ENCODE results near the gene OXSM.

The OXSM gene

GRCh38 chr3:25781145-25781757 lies 8.6 kb upstream of the OXSM start:
- Histone ChIP-seq H3K4me1 (ENCODE audit: control insufficient read depth, insufficient read depth, low read length, poor library complexity, severe bottlenecking) (no peaks in the 10 kb centered on the region), H3K4me3 (ENCODE audit: extremely low read depth, insufficient read depth, low read length, poor library complexity, severe bottlenecking) (no peak overlapping the region), H3K27ac (ENCODE audit: low read depth, low read length, severe bottlenecking) (no peak overlapping the region), H3K9me3 (ENCODE audit: control insufficient read depth, low read length) (no peaks in the 10 kb centered on the region), H3K36me3 (ENCODE audit: control insufficient read depth, insufficient read depth, low read length) (peaks cover 22% of the 10 kb centered on the region)
- 90 to 100% methylated on average over 4 to 8 of the region's 11 CpGs for WGBS, 2 experiments (ENCODE audit: insufficient coverage in 2 of 2)

GRCh38 chr3:25781758-25782594 lies 7.9 kb upstream of the OXSM start:
- Histone ChIP-seq H3K27ac (ENCODE audit: low read depth, low read length, severe bottlenecking) (no peak overlapping the region), H3K36me3 (ENCODE audit: control insufficient read depth, insufficient read depth, low read length) (peaks cover 15% of the 10 kb centered on the region), H3K4me1 (ENCODE audit: control insufficient read depth, insufficient read depth, low read length, poor library complexity, severe bottlenecking) (no peaks in the 10 kb centered on the region), H3K4me3 (ENCODE audit: extremely low read depth, insufficient read depth, low read length, poor library complexity, severe bottlenecking) (peak overlapping the region; percentile 79), H3K9me3 (ENCODE audit: control insufficient read depth, low read length) (no peaks in the 10 kb centered on the region)
- 80 to 100% methylated on average over 1 of the region's 3 CpGs for WGBS, 2 experiments (ENCODE audit: insufficient coverage in 2 of 2)

- WGBS, 2 experiments (ENCODE audit: insufficient coverage in 2 of 2) = 0 to 1% methylated on average over 10 to 13 of the region's 14 CpGs
- H3K36me3 ChIP-seq (ENCODE audit: control insufficient read depth, insufficient read depth, low read length) = peaks cover 10% of the 10 kb centered on the region
- H3K4me3 ChIP-seq (ENCODE audit: extremely low read depth, insufficient read depth, low read length, poor library complexity, severe bottlenecking) = peak overlapping the region; percentile 79
- no peaks in the 10 kb centered on the region for H3K9me3 ChIP-seq (ENCODE audit: control insufficient read depth, low read length)
- H3K27ac ChIP-seq (ENCODE audit: low read depth, low read length, severe bottlenecking) = no peak overlapping the region
- H3K4me1 ChIP-seq (ENCODE audit: control insufficient read depth, insufficient read depth, low read length, poor library complexity, severe bottlenecking) = no peaks in the 10 kb centered on the region
Measured at GRCh38 chr3:25782636-25782937, 7.3 kb upstream of the OXSM start.

DNA sequence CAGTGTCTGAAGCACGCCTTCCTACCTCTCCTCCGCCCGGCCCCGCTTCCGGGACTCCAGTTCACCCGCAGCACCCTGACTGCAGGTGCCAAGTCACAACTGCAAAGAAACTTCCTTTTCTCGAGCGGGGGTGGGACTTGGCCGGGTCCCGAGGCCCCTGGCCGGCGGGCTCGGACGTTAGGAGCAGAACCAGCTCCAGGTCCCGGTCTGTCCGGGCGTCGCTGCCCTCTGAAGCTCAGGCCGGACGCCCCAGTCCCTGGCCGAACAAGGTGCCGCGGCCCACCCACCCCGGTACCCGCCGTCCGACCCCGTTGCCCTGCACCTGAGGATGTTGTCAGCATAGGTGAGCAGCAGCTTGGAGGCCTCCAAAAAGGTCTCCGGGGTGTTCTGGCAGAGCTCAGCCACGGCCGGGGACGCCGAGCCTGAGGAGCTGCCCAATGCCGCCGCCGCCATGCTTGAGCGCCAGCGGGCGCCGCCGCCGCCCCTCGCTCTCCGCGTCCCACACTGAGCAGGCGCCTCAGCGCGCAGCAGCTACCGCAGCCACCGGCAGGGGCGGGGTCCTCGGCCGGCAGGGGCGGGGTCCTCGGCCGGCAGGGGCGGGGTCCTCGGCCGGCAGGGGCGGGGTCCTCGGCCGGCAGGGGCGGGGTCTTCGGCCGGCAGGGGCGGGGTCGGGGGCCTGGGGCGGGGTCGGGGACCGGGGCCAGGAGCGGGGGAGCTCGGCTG lies 6.8 kb upstream of the OXSM start, which contains the start of gene NGLY1:
TSS of gene NGLY1 (minus strand) at position 506 of the 723 bp plus-strand sequence. CDS start at position 453, 53 bp downstream.
- Histone ChIP-seq H3K4me3 (ENCODE audit: extremely low read depth, insufficient read depth, low read length, poor library complexity, severe bottlenecking) (peak within 1 kb of the TSS; percentile 79), H3K36me3 (ENCODE audit: control insufficient read depth, insufficient read depth, low read length) (peaks cover 5% of the 10 kb centered on the region), H3K4me1 (ENCODE audit: control insufficient read depth, insufficient read depth, low read length, poor library complexity, severe bottlenecking) (no peaks in the 10 kb centered on the region), H3K27ac (ENCODE audit: low read depth, low read length, severe bottlenecking) (peak within 1 kb of the TSS; percentile 16), H3K9me3 (ENCODE audit: control insufficient read depth, low read length) (no peaks in the 10 kb centered on the region)
- WGBS, 2 experiments (ENCODE audit: insufficient coverage in 2 of 2) = 0% methylated on average over 40 to 41 of the region's 72 CpGs

DNA sequence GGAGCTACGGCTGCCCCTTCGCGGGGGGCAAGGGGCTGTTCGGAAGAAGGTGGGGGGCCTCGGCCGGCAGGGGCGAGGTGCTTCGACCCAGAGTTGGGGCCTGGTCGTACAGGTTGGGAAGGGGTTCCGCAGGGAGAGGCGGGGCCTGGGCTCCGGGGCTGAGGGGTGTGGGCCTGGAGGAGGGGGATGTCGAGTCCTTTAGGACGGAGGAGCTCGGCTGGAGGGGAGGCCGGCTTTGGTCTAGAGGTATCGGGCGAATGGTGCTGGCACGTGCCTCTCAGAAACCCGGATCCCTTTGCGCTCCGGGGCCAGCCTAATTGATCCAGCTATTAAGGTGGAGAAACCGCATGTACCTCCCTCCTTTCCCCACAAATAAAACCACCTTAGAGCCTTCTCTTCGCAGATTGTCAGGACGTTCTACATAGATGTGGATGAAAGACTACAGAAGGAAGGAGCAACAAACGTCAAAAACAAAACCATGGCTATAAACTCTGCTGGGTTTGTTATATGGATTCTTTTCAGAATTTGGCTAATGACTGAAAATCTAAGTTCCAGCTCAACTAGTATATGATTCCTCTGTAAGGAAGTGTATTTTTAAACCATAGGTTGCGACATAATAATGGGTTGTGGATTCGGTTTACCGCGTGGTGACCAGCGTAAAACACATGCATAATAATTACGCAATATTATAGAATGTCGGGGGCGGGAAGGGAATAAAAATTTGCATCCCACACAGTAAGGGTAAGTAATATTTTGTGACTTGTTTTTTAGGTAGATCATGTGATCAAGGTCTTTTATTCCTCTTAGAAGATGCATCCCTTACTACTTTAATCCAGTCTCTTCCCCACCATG lies 6.0 kb upstream of the OXSM start:
- H3K4me1 ChIP-seq (ENCODE audit: control insufficient read depth, insufficient read depth, low read length, poor library complexity, severe bottlenecking) = no peaks in the 10 kb centered on the region
- H3K36me3 ChIP-seq (ENCODE audit: control insufficient read depth, insufficient read depth, low read length) = no peaks in the 10 kb centered on the region
- no peaks in the 10 kb centered on the region for H3K9me3 ChIP-seq (ENCODE audit: control insufficient read depth, low read length)
- 20 to 29% methylated on average over 17 to 20 of the region's 34 CpGs for WGBS, 2 experiments (ENCODE audit: insufficient coverage in 2 of 2)
- H3K4me3 ChIP-seq (ENCODE audit: extremely low read depth, insufficient read depth, low read length, poor library complexity, severe bottlenecking) = peak overlapping the region; percentile 58
- H3K27ac ChIP-seq (ENCODE audit: low read depth, low read length, severe bottlenecking) = no peak overlapping the region

- H3K36me3 ChIP-seq (ENCODE audit: control insufficient read depth, insufficient read depth, low read length) = no peaks in the 10 kb centered on the region
- H3K4me1 ChIP-seq (ENCODE audit: control insufficient read depth, insufficient read depth, low read length, poor library complexity, severe bottlenecking) = no peaks in the 10 kb centered on the region
- H3K27ac ChIP-seq (ENCODE audit: low read depth, low read length, severe bottlenecking) = no peak overlapping the region
- H3K4me3 ChIP-seq (ENCODE audit: extremely low read depth, insufficient read depth, low read length, poor library complexity, severe bottlenecking) = no peak overlapping the region
- H3K9me3 ChIP-seq (ENCODE audit: control insufficient read depth, low read length) = no peaks in the 10 kb centered on the region
- no CpG with 5 or more reads among the region's 1 CpG for WGBS, 2 experiments (ENCODE audit: insufficient coverage in 2 of 2)
Measured at GRCh38 chr3:25784971-25785370, 4.9 kb upstream of the OXSM start.

DNA sequence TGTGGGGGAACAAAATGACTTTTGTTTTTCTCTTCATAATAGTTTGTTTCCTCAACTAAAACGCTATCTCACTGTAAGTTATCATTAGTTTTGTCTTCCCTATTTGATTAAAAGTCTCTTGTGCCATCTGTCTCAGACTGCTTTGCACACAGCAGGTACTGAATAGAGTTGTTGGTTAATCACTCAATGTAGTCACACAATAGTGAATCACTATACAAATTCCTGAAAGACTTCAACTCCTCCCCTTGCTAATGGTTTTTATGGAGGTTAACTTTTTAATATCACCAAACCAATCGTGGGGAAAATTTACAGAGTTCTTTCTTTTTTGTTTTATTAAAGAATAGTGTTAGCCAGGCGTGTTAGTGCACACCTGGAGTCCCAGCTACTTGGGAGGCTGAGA lies 4.1 kb upstream of the OXSM start:
- H3K4me1 ChIP-seq (ENCODE audit: control insufficient read depth, insufficient read depth, low read length, poor library complexity, severe bottlenecking) = no peaks in the 10 kb centered on the region
- no peak overlapping the region for H3K4me3 ChIP-seq (ENCODE audit: extremely low read depth, insufficient read depth, low read length, poor library complexity, severe bottlenecking)
- H3K36me3 ChIP-seq (ENCODE audit: control insufficient read depth, insufficient read depth, low read length) = no peaks in the 10 kb centered on the region
- WGBS, 2 experiments (ENCODE audit: insufficient coverage in 2 of 2) = 67 to 83% methylated on average over 1 of the region's 3 CpGs
- no peaks in the 10 kb centered on the region for H3K9me3 ChIP-seq (ENCODE audit: control insufficient read depth, low read length)
- H3K27ac ChIP-seq (ENCODE audit: low read depth, low read length, severe bottlenecking) = no peak overlapping the region

DNA sequence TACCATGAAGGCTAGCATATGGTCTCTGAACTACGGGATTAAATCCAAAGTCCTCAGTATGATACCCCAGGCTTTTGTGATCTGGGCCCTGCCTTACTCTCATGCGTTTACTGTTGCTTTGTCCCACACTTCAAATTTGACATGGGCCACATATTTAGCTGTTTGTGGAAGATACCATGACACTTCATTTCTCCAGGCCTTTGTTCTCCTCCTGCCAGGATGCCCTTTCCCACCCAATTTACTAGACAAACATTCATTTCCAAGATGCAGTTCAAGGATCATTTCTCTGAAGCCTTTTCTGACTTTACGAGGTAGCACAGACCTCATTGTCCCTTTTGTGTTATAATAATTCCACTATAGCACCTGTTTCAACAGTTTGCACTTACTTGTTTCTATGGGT lies 2.2 kb upstream of the OXSM start:
- 92 to 96% methylated on average over 2 to 3 of the region's 3 CpGs for WGBS, 2 experiments (ENCODE audit: insufficient coverage in 2 of 2)
- H3K36me3 ChIP-seq (ENCODE audit: control insufficient read depth, insufficient read depth, low read length) = no peaks in the 10 kb centered on the region

GRCh38 chr3:25789209-25789595 lies 688 bp upstream of the OXSM start:
- Histone ChIP-seq H3K27ac (ENCODE audit: low read depth, low read length, severe bottlenecking) (peak overlapping the region; percentile 47), H3K4me1 (ENCODE audit: control insufficient read depth, insufficient read depth, low read length, poor library complexity, severe bottlenecking) (no peaks in the 10 kb centered on the region), H3K9me3 (ENCODE audit: control insufficient read depth, low read length) (no peaks in the 10 kb centered on the region), H3K36me3 (ENCODE audit: control insufficient read depth, insufficient read depth, low read length) (no peaks in the 10 kb centered on the region), H3K4me3 (ENCODE audit: extremely low read depth, insufficient read depth, low read length, poor library complexity, severe bottlenecking) (peak overlapping the region; percentile 49)
- 100% methylated on average over 1 of the region's 2 CpGs for WGBS, 2 experiments (ENCODE audit: insufficient coverage in 2 of 2)

More for the DNA sequence above, 2.2 kb upstream of the OXSM start:
- Histone ChIP-seq H3K4me1 (ENCODE audit: control insufficient read depth, insufficient read depth, low read length, poor library complexity, severe bottlenecking) (no peaks in the 10 kb centered on the region), H3K4me3 (ENCODE audit: extremely low read depth, insufficient read depth, low read length, poor library complexity, severe bottlenecking) (no peak overlapping the region), H3K27ac (ENCODE audit: low read depth, low read length, severe bottlenecking) (no peak overlapping the region), H3K9me3 (ENCODE audit: control insufficient read depth, low read length) (no peaks in the 10 kb centered on the region)

GRCh38 chr3:25801786-25802185 lies 11.9 kb downstream of the OXSM start:
- no peaks in the 10 kb centered on the region for H3K36me3 ChIP-seq (ENCODE audit: control insufficient read depth, insufficient read depth, low read length)
- no peaks in the 10 kb centered on the region for H3K9me3 ChIP-seq (ENCODE audit: control insufficient read depth, low read length)
- no peaks in the 10 kb centered on the region for H3K4me1 ChIP-seq (ENCODE audit: control insufficient read depth, insufficient read depth, low read length, poor library complexity, severe bottlenecking)
- H3K27ac ChIP-seq (ENCODE audit: low read depth, low read length, severe bottlenecking) = no peak overlapping the region
- H3K4me3 ChIP-seq (ENCODE audit: extremely low read depth, insufficient read depth, low read length, poor library complexity, severe bottlenecking) = no peak overlapping the region
- WGBS, 2 experiments (ENCODE audit: insufficient coverage in 2 of 2) = 85% methylated on average over 2 of the region's 3 CpGs; no CpG with 5 or more reads in 1 of the 2 experiments
